Peyer's patch (tissue), 4 donors: ENCODE measurements around the gene ZNF628.

Experiments used
- CTCF ChIP-seq, 6 experiments: fragments of 450-650 bp in 4 of 6; fragments of 200-600 bp in 2 of 6; sonication (generic) in 1 of 6; IDR thresholded peaks; one replicate each; pipeline ENCODE4 v1.5.1; 2017 to 2019; ENCODE audit warnings: antibody characterized with exemption in 6 of 6, mild to moderate bottlenecking in 3 of 6, moderate library complexity in 1 of 6
- POLR2A ChIP-seq, 2 donors: fragments of 450-650 bp; IDR thresholded peaks; one replicate each; pipeline ENCODE4 v1.5.1; 2017; ENCODE audit warnings: antibody characterized with exemption in 2 of 2, mild to moderate bottlenecking in 2 of 2, moderate library complexity in 2 of 2

GRCh38 chr19:55508120-55508519, 31.7 kb downstream of the ZNF628 start:
- no peak for TF ChIP-seq POLR2A (IDR thresholded peaks at IDR 0.05)
- no peak for TF ChIP-seq CTCF (IDR thresholded peaks at IDR 0.05)
